COLO668 (cell line): Measurements from ENCODE around the gene TCERG1L.
"Not testable (repeated sequence)": the region's sequence is repeated elsewhere in the genome, so short reads cannot be mapped to it uniquely, and the experiment has no call there.

ENCODE experiments used
- DNase-seq: peaks from one replicate; lab custom pipeline; 2025; ENCODE audit not compliant: unreplicated experiment; lab: John Stamatoyannopoulos, UW

The TCERG1L gene

DNA sequence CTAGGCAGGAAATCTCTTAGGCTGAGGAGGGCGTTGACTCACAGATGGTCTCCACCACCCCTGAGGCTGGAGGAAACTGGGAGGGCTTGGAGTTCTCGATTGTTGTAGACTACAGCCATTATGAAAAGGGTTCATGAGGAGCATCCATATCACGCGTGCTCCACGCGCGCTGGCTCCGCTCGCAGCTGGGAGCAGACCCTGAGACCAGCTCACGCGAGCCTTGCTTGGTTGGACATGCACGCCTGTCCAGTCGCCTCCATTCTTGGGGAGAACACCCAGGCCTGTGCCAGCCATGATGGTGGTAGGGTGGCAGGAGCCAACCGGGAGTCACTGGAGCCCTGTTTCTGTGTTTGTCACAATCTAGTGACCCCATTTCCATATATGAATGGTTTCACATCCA is 139.1 kb downstream of the TCERG1L start:
- DNase-seq = no peak

DNA sequence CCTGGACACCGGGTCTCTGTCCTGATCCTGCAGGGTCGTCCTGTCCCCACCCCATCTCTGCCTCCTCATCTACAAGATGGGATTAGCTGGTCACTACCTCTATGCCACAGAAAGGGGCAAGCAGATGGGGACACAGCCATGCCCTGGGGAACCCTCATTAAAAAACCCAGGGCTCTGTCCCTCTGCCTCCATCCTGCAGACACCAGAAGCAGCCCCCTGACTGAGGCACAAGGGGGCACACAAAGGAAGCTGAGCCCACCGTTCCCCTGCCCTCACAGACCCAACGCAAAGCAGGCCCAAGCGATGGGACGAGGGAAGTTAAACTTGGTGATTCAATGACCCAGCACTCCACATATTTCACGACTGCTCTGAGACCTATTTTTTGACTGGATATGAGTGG is 142.4 kb downstream of the TCERG1L start:
- no peak for DNase-seq

GRCh38 chr10:131168238-131168875 is 143.2 kb downstream of the TCERG1L start:
- DNase-seq = no peak

DNA sequence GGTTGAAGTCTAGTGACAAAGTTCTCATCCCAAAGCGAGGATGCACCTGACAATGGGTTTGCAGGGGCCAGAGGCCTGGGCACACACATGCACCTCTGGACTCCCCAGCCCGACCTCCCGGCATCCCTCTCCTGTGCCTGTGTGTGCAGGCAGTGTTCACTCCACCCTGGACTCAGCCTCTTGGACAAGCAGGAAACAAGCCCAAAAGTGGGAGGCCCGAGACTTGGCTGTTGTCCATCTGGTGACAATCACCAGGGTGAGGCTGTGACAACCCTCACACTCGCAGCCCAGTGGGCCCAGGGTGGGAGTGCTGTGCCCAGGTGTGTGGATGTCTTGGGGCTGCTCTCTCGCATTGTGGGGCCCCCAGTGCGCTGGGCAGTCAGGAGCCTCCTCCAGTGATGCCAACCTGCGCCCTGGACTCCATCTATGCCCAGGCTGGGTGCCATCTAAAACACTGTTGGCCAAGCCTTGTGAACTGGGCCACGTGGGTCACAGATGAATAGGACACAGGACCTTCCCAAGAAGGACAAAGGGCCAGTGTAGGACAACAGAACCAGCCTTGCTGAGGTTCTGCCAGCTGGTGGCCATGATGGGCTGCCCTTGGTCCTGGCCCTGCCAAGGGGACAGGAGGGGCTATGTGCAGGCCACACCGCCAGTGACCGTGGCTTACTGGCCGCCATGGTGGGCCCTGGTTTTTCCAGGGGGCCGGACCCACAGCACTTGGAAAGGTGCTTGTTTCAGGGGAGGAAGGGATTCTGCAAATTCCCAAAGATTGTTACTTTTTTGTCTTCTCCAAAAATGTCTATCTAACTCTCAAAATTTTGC is 144.3 kb downstream of the TCERG1L start:
- DNase-seq = no peak

GRCh38 chr10:131166486-131166885 is 145.0 kb downstream of the TCERG1L start:
- DNase-seq = no peak

DNA sequence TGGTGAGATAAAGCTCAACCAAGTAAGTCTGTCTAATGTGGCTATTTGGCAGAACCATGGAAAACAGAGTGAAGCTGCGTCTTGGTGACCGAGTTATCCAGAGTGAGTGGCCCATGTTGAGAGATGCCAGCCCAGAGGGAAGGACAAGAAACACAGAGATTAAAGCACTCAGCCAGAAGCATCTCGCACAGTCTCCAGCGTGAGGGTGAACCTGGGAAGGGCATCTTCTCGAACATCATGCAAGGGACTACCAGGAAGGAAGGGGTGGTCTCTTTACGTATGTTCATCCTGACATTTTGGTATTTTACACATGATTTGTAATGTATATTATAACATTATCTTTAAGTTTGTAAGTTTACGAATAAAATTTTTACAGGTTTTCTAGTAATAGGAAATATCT is 146.4 kb downstream of the TCERG1L start:
- no peak for DNase-seq

DNA sequence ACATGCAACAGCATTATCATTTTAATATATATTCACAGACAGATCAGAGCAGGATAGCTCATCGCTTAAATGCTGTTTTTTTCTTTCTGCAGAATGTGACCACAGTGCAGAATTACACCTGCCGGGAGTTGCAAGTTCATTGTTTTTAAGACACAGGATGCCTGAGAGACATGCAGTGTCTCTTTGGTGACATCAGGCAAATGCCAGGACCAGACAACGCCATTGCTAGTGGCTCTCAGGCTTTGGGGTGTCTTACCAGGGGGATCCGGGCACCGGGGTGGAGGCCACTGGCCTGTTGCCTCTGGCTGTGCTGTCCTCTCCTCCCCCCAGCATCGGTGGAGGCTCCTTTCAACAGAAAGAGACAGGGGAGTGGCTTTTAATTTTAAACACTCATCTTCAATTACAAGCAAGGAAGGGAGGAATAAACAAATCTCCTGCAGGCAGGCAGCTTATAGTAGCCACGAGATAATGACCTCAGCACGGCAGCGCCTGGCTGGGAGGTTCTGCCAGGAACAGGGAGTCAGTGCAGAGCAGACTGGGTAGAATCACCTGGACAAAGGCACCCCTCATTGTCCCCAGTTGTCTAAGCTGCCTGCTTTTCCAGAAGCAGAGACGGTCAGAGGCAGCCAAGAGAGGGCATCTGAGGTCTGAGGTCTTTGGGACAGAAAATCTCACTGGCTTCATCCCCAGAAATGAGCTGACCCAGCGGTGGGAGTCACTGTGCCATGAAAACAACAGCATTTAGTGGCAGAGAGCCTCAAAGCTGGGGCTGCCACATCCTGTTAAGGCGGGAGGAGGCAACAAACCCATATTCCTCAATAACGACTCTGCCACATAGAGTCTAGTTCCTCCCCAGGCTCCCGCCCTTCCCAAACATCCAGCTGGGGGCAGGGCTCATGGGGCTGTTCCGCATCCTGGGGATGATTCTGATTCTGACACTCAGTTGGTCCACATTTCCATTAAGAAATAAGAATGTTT is 148.4 kb downstream of the TCERG1L start:
- no peak for DNase-seq

DNA sequence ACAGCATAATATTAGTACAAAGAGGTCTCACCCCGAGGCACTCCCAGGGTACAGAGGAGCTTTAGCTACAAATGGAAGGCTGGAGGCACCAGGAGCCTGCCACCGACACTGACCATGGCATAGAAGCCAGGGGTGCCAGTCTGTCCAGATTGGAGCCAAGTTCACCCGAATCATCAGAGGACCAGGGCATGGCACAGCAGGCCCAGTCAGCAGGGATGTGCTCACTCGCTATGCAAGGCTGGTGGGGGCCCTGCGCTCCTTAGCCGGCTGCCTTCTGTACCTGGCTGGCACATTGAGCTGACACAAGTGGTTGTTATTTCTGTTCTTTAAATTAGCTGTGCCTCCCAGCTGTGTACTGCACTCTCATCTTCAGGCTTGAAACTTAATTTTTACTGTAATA is 149.3 kb downstream of the TCERG1L start:
- DNase-seq = no peak

- DNase-seq = no peak
Observed at GRCh38 chr10:131161087-131161486, 150.4 kb downstream of the TCERG1L start.

DNA sequence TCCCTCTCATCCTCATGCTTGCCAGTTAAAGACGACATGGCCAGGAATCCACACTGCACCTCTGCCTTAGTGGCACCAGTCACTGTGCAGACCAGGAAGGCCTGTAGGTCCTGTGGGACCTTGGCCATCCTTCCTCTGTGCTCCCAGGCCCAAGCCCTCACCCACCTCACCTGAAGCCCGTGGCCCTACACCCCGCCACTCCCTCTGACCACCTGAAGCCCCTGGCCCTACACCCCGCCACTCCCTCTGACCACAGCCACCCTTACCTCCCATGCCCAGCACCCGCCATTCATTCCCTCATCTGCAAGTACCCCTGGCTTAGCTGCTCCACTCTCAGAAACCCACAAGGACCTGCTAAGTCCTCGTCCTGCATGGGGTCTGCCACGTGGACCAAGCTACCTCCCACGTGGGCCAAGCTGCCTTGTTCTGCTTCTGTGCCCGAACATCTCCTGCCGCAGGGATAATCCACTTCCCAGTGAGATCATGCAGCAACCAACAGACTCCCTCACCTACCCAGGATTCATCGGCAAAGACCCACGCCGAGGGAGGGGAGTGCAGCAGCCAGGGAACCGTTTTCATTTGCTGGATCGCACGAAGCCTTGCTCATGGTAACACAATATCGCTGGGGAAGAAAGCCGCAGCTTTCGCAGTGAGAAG is 151.2 kb downstream of the TCERG1L start:
- no peak for DNase-seq

DNA sequence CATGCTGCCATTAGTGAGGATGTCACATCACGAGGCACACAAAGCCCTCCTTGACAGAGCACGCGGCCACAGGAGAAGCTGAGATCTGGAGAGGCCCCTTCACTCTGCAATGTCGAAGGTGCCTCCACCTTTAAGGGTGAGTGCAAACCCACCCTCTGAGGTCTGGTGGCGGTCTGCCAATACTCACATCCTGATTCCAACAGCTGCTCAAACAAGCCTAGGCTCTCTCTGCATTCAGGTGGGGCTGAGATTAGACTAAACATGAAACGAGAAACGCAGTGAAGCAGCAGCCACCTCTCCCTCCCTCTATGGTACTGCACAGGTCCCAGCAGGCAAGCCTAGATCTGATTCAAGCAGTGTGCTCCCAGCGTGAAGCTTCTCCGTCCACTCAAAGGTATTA is 151.8 kb downstream of the TCERG1L start:
- no peak for DNase-seq

DNA sequence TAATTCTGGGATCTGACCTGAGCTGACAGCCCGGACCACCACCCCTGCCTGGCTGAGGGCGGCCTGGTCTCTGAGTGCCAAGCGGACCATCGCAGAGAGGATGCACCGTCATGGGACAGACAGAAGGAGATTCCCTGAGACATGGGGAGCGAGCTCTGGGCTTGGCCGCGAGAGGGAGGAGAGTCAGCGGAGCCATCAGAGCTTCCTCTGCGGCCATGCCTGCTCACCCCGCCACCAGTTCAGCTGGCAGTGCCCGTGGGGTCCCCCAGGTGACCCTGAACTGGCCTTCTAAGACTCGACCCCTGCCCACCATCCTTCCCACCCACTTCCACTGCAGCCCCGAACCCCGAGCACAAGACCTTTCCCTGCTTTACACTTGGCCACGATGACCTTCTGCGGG is 152.8 kb downstream of the TCERG1L start:
- no peak for DNase-seq

GRCh38 chr10:131157899-131158298 is 153.6 kb downstream of the TCERG1L start:
- no peak for DNase-seq

DNA sequence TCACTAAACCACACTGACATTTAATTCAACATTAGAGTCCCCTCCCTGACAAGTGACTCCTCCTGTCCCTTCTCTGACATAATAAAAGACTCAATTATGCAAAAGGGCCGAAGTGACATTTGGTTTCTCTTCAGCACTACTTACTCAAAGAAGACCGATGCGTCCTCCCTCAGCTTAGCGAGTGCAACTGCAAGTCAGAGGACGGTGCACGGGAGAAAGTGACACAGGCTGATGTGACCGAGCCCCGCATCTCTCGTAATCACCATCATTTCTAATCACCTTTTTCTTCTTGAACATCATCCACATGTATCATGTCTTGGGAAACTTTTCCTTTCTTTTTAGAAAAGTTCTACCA is 155.7 kb downstream of the TCERG1L start:
- DNase-seq = no peak

GRCh38 chr10:131155218-131155875 is 156.2 kb downstream of the TCERG1L start:
- no peak for DNase-seq

DNA sequence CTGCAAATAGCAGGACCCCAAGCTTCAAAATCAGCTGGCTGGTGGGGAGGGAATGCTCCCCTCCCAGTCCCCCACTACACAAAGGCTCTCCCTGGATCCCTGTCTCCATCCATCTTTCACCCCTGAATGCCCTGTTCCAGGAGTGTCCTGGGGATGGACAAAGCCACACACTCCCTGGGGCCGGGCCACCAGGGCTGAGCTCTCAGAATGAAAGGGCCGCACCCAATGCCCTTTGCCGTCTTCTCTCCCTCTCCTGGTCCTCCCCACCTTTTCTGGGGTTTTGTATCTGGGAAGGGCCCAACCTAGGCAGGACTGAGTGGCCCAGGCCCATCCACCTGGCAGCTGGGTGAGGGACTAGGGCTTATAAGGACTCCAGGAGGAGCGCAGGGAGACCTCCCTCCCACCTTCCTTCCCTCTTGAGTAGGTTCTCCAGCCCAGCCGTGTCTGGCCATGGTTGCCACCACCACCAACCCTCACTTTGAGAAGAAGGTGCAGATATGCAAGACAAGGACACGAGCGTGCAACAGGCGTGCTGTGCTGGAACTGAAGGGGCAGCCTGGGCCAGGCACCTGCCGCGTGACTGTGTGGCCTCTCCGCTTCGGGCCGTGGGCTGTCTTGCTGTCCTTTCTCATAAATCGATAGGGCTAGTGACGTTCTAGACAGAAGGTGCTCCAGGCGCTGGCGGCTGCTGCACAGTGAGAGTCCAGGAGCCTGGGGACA is 157.1 kb downstream of the TCERG1L start:
- DNase-seq = no peak

GRCh38 chr10:131152456-131152855 is 159.1 kb downstream of the TCERG1L start:
- not testable (repeated sequence) for DNase-seq

DNA sequence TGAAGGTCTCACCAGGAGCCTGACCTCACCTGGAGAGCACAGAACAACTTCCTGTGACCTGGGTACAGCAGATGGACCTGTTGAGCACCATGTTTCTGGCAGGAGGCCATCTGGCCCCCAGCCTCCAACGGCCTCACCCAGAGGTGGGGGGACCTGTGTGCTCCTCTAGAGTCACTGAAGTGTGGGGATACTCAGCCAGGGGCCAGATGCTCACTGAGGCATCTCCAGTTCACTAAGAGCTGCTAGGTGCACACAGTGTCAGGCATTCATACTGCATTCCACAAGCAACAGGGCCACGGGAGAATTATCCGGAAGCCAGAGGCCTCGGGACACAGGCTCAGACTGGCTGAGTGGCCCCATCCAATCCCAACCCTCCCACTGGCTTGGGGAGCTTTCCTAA is 161.4 kb downstream of the TCERG1L start:
- DNase-seq = no peak

- DNase-seq = no peak
Observed at GRCh38 chr10:131149586-131149985, 161.9 kb downstream of the TCERG1L start.

DNA sequence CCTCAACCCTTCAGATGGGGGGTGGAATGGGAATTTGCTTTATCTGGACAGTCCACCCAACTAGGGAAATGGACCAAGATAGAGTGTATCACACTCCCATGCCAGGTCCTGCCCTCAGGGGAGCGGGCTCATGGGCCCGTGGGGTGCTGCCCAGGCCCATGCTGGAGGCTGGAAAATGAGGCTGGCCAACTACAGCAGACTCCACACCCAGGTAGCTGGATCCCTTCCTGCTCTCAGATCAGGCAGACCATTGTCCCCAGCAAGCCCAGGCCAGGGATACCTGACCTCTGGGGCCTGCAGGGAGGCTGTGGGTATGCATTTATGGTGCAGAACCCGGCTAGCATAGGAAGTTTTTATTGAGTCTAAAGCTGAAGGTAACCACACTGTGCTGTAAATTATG is 162.4 kb downstream of the TCERG1L start:
- DNase-seq = no peak
